Measurements from ENCODE around the gene DOCK3. TPM values are rescaled to one million over a fixed set of nuclear protein-coding genes. Genes with fewer than 3 reads are reported as not detected.
A peak's percentile ranks its signal among the peaks of the same experiment; 100 is the strongest.

DOCK3 gene
- total and polyA plus RNA-seq, 2 of the 4 experiments (the other 2 are of a cell fraction) = under 0.01 to 0.12 TPM

DNA sequence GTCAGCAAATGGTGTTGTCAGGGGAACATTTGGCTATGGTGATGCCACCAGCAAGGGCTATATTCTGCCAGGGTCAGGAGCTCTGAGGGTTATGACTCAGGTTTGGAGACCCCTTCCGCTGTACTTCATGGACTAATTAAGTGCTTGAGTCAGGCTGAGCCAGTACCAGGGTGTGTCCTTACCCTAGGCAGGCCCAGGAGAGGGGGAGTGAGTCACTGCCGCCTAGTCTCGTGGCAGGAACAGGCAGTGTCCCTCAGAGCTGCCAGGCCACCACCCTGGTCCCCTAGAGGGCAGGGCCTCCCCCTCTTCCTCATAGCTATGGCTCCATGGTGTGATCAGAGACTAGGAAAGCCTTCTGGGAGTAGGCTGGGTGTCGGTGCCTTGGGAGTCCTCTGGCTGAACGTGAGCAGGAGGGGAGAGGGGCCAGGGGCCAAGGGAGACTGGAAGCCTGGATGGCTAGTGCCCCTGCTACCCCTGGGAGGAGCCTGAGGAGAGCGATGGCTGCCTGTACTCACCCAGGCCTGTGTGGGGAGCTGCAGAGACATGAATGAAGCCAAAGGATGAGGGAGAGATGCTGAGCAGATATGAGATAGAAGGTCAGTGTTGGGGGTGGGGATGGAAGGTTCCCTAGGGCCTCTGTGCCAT lies 47.2 kb upstream of the DOCK3 start:
- peaks cover 0 to 14% of the 10 kb centered on the region in 2 experiments; a peak in 2 of 4 replicates for H3K79me1 ChIP-seq (ENCODE audit: low read depth in 1 of 2, low read length in 2 of 2)
- ATAC-seq (ENCODE audit: low read depth) (peak; percentile 83), DNase-seq (peak; percentile 69)
- no peak overlapping the region for H3K9ac ChIP-seq (ENCODE audit: low read depth, low read length)
- H3K56ac ChIP-seq (ENCODE audit: extremely low read depth, insufficient read depth, low read length) = no peak overlapping the region
- H3K36me3 ChIP-seq (ENCODE audit: control insufficient read depth, insufficient read depth, low read length) = no peaks in the 10 kb centered on the region
- H2AFZ ChIP-seq (replicated peaks; ENCODE audit: low read length, poor library complexity) = peak overlapping the region; percentile 80
- H2BK5ac ChIP-seq (ENCODE audit: low read depth, low read length, poor library complexity, severe bottlenecking) = no peak overlapping the region
- H3K4ac ChIP-seq (ENCODE audit: low read depth, low read length) = no peak overlapping the region
- H2AK5ac ChIP-seq (ENCODE audit: low read depth, low read length) = peak overlapping the region; percentile 44; the same call in 1 of the 2 replicates
- 0 out of 2 replicates have a peak overlapping the region, but pooled peaks have one; percentile 12 for H2BK120ac ChIP-seq (ENCODE audit: low read depth, low read length)
- dilution Hi-C loops (cut with HindIII; ENCODE audit: low sequenced_read_pairs, unreplicated experiment) (no loop called here), in situ Hi-C loops (cut with MboI; ENCODE audit: low sequenced_read_pairs) (no loop called here), intact Hi-C loops (cut with micrococcal nuclease) (no loop called here)
- no peak overlapping the region for H3K4me3 ChIP-seq (ENCODE audit: insufficient read depth, low read depth, low read length)
- BruUV-seq (replicated peaks) = no TSS peak
- no peak overlapping the region; a peak in 1 of 4 replicates for H4K8ac ChIP-seq (ENCODE audit: low read depth in 2 of 2, low read length in 2 of 2)
- 0% methylated on average over 1 of the region's 6 CpGs; no CpG with 5 or more reads in 1 of the 2 experiments for whole genome bisulfite sequencing, 2 experiments (ENCODE audit: extremely low coverage in 2 of 2, insufficient read length in 1 of 2)
- H3K4me2 ChIP-seq (ENCODE audit: low read depth, low read length) = no peak overlapping the region
- H2BK15ac ChIP-seq (ENCODE audit: low read depth, low read length) = no peak overlapping the region
- H3K9me1 ChIP-seq (ENCODE audit: insufficient read depth, low read length) = peaks cover 29% of the 10 kb centered on the region
- peak overlapping the region; percentile 87 for H2AK9ac ChIP-seq (replicated peaks; ENCODE audit: low read depth, low read length, poor library complexity)
- H4K91ac ChIP-seq (ENCODE audit: insufficient read depth, low read depth, low read length) = no peak overlapping the region
- no peak overlapping the region for H4K5ac ChIP-seq (ENCODE audit: low read depth, low read length)
- peak overlapping the region; percentile 40; the same call in 1 of the 2 replicates for H3K23ac ChIP-seq (ENCODE audit: low read depth, low read length)
- H3K27me3 ChIP-seq (ENCODE audit: control insufficient read depth, insufficient read depth, low read length) = no peaks in the 10 kb centered on the region
- POLR2A ChIA-PET (ENCODE audit: unreplicated experiment) = no interaction called here
- no peak overlapping the region for H3K18ac ChIP-seq (ENCODE audit: low read depth, low read length)
- H3K4me1 ChIP-seq (ENCODE audit: control insufficient read depth, insufficient read depth, low read length) = peaks cover 6% of the 10 kb centered on the region
- H3K27ac ChIP-seq (ENCODE audit: insufficient read depth, low read length) = no peak overlapping the region
- H3K14ac ChIP-seq (replicated peaks; ENCODE audit: low read depth, low read length) = peak overlapping the region; percentile 42; the same call in 1 of the 2 replicates
- H3K9me3 ChIP-seq (ENCODE audit: control insufficient read depth, insufficient read depth, low read length) = no peaks in the 10 kb centered on the region
- H2BK20ac ChIP-seq (ENCODE audit: low read depth, low read length) = no peak overlapping the region
- CTCF ChIA-PET = interaction anchor here (0.5 to 2.1 kb wide), 6 partner anchors 8 to 644 kb away, joined by 3 to 5 read pairs (median 3); no protein-coding TSS in a partner anchor
- H4K20me1 ChIP-seq (ENCODE audit: insufficient read depth, low read length) = peaks cover 10% of the 10 kb centered on the region
- TF ChIP-seq, protein P1, sequence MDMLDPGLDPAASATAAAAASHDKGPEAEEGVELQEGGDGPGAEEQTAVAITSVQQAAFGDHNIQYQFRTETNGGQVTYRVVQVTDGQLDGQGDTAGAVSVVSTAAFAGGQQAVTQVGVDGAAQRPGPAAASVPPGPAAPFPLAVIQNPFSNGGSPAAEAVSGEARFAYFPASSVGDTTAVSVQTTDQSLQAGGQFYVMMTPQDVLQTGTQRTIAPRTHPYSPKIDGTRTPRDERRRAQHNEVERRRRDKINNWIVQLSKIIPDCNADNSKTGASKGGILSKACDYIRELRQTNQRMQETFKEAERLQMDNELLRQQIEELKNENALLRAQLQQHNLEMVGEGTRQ (IDR thresholded peaks at IDR 0.05; ENCODE audit: low read depth, low read length) = no peak
- TF ChIP-seq FOS (IDR thresholded peaks at IDR 0.05; ENCODE audit: low read depth, low read length) = 0 out of 2 replicates have a peak, but pooled peaks have one; percentile 20
- no peak for TF ChIP-seq RCOR1 (IDR thresholded peaks at IDR 0.05; ENCODE audit: insufficient replicate concordance, low read length)
- TF ChIP-seq RAD21 (IDR thresholded peaks at IDR 0.05; ENCODE audit: low read length) = peak; percentile 53
- no peak for TF ChIP-seq POLR2A (IDR thresholded peaks at IDR 0.05; ENCODE audit: low read depth, low read length)
- TF ChIP-seq CEBPB (IDR thresholded peaks at IDR 0.05; ENCODE audit: low read depth, low read length) = no peak
- no peak for TF ChIP-seq RFX5 (IDR thresholded peaks at IDR 0.05; ENCODE audit: low read depth, low read length)
- TF ChIP-seq MAFK (IDR thresholded peaks at IDR 0.05; ENCODE audit: low read depth, low read length) = no peak; the same call in 1 of the 2 replicates
- TF ChIP-seq MXI1 (IDR thresholded peaks at IDR 0.05; ENCODE audit: borderline replicate concordance, low read depth, low read length) = no peak
- TF ChIP-seq MAZ (IDR thresholded peaks at IDR 0.05; ENCODE audit: borderline replicate concordance, low read depth, low read length) = no peak
- TF ChIP-seq SMC3 (IDR thresholded peaks at IDR 0.05; ENCODE audit: low read depth, low read length) = peak; percentile 40; the same call in 1 of the 2 replicates
- TF ChIP-seq, protein P2, sequence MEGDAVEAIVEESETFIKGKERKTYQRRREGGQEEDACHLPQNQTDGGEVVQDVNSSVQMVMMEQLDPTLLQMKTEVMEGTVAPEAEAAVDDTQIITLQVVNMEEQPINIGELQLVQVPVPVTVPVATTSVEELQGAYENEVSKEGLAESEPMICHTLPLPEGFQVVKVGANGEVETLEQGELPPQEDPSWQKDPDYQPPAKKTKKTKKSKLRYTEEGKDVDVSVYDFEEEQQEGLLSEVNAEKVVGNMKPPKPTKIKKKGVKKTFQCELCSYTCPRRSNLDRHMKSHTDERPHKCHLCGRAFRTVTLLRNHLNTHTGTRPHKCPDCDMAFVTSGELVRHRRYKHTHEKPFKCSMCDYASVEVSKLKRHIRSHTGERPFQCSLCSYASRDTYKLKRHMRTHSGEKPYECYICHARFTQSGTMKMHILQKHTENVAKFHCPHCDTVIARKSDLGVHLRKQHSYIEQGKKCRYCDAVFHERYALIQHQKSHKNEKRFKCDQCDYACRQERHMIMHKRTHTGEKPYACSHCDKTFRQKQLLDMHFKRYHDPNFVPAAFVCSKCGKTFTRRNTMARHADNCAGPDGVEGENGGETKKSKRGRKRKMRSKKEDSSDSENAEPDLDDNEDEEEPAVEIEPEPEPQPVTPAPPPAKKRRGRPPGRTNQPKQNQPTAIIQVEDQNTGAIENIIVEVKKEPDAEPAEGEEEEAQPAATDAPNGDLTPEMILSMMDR (conservative IDR thresholded peaks at IDR 0.05; ENCODE audit: low read depth, low read length) = peak; percentile 45
- no peak for TF ChIP-seq CHD1 (IDR thresholded peaks at IDR 0.05; ENCODE audit: low read depth, low read length)
- TF ChIP-seq, protein P3, sequence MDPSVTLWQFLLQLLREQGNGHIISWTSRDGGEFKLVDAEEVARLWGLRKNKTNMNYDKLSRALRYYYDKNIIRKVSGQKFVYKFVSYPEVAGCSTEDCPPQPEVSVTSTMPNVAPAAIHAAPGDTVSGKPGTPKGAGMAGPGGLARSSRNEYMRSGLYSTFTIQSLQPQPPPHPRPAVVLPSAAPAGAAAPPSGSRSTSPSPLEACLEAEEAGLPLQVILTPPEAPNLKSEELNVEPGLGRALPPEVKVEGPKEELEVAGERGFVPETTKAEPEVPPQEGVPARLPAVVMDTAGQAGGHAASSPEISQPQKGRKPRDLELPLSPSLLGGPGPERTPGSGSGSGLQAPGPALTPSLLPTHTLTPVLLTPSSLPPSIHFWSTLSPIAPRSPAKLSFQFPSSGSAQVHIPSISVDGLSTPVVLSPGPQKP (IDR thresholded peaks at IDR 0.05; ENCODE audit: borderline replicate concordance, low read depth, low read length) = no peak
- no peak for TF ChIP-seq NFE2L2 (IDR thresholded peaks at IDR 0.05; ENCODE audit: low read depth, low read length)

Measured in IMR-90 (cell line).